IPS-15b (cell line): ENCODE results near the gene RIBC2.
"Not testable (repeated sequence)": the region's sequence is repeated elsewhere in the genome, so short reads cannot be mapped to it uniquely, and the experiment has no call there.

Source experiments
- H3K27me3 ChIP-seq: one replicate; pipeline ENCODE4 v1.6.1; 2013; ENCODE audit warnings: low read length; ENCODE audit not compliant: control insufficient read depth, insufficient read depth
- H3K36me3 ChIP-seq: one replicate; pipeline ENCODE4 v1.6.1; 2013; ENCODE audit warnings: low read length; ENCODE audit not compliant: control insufficient read depth, insufficient read depth
- H3K4me1 ChIP-seq: one replicate; pipeline ENCODE4 v1.6.1; 2013; ENCODE audit warnings: mild to moderate bottlenecking, low read length; ENCODE audit not compliant: control insufficient read depth, insufficient read depth
- H3K4me3 ChIP-seq: one replicate; pipeline ENCODE4 v1.5.1; 2013; ENCODE audit warnings: low read depth, low read length
- H3K9ac ChIP-seq: one replicate; pipeline ENCODE4 v1.6.1; 2013; ENCODE audit warnings: low read depth, mild to moderate bottlenecking, low read length
- H3K9me3 ChIP-seq: one replicate; pipeline ENCODE4 v1.6.1; 2013; ENCODE audit warnings: mild to moderate bottlenecking, low read length; ENCODE audit not compliant: control insufficient read depth, insufficient read depth

Gene RIBC2

DNA sequence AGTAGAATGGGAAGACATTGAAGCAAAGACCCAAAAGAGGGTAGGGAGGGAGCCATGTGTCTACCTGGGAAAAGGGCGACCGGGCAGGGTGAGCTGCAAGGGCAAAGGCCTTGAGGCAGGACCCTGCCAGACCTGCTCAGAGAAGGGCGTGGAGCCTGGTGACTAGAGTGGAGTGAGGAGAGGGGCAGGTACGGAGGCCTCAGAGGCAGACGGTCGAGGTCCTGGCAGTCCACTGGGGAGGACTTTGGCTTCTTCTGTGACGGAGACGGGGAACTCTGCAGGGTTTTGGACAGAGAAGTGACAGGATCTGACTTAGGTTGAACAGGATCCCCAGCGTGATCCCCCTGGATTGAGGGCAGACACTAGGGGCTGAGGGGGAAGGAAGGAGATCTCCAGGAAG, 12.9 kb downstream of the RIBC2 start:
- H3K27me3 ChIP-seq, result no peaks in the 10 kb centered on the region
- H3K9ac ChIP-seq, result no peak overlapping the region
- no peaks in the 10 kb centered on the region for H3K36me3 ChIP-seq
- no peak overlapping the region for H3K4me3 ChIP-seq
- no peaks in the 10 kb centered on the region for H3K4me1 ChIP-seq
- no peaks in the 10 kb centered on the region for H3K9me3 ChIP-seq

DNA sequence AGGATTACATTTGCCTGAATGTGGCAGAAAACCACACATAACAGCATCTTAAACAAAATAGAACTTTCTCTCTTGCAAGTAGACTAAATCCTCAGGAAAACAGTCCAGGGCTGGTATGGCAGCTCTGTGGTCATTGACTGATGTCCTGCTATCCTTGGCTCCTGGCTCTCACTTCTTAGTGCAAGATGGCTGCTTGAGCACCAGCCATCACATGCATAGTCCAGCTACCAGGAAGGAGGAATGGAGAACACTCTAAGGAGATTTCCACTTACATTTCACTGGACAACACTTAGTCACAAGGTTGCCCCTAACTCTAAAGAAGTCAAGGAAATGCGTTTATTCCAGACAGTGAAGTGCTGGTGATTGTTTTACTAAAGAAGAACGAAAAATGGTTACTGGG, 13.6 kb downstream of the RIBC2 start:
- Histone ChIP-seq H3K9me3 (no peaks in the 10 kb centered on the region), H3K4me3 (no peak overlapping the region), H3K9ac (no peak overlapping the region), H3K36me3 (no peaks in the 10 kb centered on the region), H3K27me3 (no peaks in the 10 kb centered on the region), H3K4me1 (no peaks in the 10 kb centered on the region)

DNA sequence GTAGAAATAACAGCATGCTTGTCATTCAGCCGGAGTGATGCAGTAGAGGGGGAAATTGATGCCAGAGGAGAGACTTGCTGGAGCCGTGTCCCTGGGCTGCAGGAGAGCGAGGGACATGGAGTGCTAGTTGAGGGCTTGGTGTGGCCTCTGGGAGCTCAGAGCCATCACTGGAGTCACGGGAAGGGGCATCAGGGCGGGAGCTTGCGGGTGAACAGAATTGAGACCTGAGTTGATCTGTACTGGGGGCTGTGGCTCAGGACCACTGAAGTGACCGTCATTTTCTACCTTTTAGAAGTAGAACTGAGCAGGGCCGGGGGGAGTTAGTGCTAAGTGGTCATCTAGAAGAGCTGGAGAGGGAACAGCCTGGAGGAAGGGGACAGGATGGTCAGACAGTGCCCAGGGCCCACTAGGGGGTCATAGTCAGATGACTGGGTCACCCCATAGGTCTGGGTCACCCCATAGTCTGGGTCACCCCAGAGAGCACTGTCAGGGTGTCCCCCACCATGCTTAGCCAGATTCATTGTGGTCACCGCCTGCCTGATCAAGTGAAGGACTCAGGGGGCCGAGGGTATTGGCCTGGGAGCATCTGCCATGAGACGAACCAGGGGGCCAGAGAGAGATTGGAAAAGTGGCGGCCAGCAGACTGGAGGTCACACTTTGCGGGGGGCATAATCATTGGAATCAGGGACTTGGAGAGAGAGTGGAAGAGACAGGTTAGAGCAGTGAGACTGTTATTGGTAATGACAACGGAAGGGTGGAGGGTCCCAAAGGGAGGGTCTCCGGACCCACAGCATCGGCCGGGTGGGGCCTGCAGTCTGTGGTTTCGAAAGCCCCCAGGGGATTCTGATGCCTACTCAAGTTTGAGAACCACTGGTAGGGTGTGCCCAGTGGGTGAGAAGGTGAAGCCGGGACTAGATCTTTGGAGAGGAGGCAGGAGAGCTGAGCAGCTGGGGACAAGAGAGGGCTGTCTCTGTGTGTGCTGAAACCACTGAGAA, 15.2 kb downstream of the RIBC2 start:
- Histone ChIP-seq H3K9ac (no peak overlapping the region), H3K36me3 (no peaks in the 10 kb centered on the region), H3K27me3 (no peaks in the 10 kb centered on the region), H3K9me3 (no peaks in the 10 kb centered on the region), H3K4me1 (no peaks in the 10 kb centered on the region), H3K4me3 (no peak overlapping the region)

DNA sequence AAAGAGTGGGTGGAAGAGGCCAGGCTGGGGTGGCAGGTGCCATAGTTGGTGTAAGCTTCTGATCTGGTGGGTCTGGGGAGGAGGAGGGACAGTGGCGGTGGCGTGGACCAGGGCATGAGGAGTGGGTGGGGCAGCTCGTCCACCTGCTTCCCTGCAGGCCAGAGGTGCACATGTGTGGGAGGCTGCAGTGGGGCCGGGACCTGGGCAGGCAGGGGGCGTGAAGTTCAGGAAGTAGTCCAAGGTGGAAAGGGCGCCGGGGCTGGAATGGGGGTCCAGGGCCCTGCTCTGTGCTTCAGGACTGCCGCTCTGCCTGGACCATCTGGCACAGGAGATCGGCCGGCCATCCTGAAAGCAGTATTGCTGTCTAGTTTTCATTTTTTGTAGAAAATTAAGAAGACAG, 15.9 kb downstream of the RIBC2 start:
- Histone ChIP-seq H3K36me3 (no peaks in the 10 kb centered on the region), H3K4me1 (no peaks in the 10 kb centered on the region), H3K9me3 (no peaks in the 10 kb centered on the region), H3K4me3 (no peak overlapping the region), H3K9ac (no peak overlapping the region), H3K27me3 (no peaks in the 10 kb centered on the region)

DNA sequence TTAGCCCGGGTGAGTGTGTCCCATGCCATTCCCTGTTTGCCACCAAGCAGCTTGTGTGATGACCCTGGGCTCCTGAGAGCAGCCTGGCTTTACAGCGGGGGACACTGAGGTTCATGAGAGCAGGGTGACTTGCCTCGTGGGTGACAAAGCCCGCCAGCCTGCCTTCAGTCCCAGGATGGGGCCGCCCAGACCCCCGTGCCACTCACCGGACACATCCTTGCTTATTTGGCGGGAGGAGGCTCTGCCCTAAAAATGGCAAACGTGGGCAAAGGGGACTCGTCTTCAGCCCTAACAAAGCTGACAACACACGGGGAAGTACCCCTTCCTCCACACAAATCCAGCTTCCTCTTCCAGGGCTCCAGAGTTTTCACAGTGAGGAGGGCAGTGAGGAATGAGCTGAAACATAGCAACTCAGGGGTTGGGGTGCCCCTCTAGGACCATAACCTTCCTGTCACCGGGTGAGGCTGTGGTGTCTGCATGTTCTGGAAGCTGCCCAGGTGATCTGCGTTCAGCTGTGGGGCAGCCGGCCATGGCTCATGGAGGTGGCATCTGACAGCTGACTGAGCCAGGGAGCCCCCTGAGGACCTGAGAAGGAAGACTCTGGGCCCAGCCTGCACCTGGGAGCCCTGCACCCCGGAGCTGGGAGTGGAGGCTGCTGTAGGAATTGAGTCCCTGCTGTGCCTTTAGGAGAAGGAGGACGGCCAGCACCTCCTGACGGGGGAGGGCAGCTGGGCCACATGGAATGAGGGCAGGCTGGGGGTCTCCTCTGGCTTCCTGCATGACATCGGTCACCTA, 16.7 kb downstream of the RIBC2 start:
- Histone ChIP-seq H3K36me3 (no peaks in the 10 kb centered on the region), H3K4me1 (no peaks in the 10 kb centered on the region), H3K4me3 (no peak overlapping the region), H3K9me3 (no peaks in the 10 kb centered on the region), H3K9ac (no peak overlapping the region), H3K27me3 (peaks cover 3% of the 10 kb centered on the region)

DNA sequence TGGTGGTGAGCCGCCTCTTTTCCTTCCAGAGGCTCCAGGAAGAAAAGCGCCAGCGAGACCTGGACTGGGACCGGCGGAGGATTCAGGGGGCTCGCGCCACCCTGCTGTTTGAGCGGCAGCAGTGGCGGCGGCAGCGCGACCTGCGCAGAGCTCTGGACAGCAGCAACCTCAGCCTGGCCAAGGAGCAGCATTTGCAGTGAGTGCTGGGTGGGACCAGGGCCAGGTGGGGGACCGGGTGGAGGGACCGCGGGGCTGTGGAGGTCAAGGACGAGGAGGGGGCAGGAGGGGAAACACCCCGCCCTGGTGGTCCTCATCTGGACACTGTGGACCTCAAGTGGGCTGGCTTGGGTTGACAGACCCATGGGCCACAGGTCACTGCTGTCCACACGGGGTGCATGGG, 17.4 kb downstream of the RIBC2 start:
- Histone ChIP-seq H3K36me3 (no peaks in the 10 kb centered on the region), H3K9me3 (no peaks in the 10 kb centered on the region), H3K4me1 (peaks cover 2% of the 10 kb centered on the region), H3K27me3 (peaks cover 3% of the 10 kb centered on the region), H3K9ac (no peak overlapping the region), H3K4me3 (no peak overlapping the region)

DNA sequence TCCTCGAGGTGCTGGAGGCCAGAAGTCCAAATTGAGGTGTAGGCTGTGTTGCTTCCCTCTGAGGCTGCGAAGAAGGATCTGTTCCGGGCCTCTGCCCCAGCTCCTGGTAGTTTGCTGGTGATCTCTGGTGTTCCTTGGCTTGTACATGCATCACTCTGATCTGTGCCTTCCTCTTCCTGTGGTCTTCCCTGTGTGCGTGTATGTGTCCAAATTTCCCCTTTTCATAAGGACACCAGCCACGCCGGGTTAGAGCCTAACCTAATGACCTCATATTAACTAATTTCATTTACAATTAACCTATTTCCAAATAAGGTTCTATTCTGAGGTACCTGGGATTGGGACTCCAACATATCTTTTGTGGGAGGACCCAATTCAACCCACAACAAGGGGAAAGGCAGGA, 21.5 kb downstream of the RIBC2 start:
- H3K27me3 ChIP-seq, result peaks cover 5% of the 10 kb centered on the region
- no peaks in the 10 kb centered on the region for H3K36me3 ChIP-seq
- peaks cover 2% of the 10 kb centered on the region for H3K4me1 ChIP-seq
- H3K9ac ChIP-seq, result no peak overlapping the region
- H3K4me3 ChIP-seq, result no peak overlapping the region
- H3K9me3 ChIP-seq, result no peaks in the 10 kb centered on the region

DNA sequence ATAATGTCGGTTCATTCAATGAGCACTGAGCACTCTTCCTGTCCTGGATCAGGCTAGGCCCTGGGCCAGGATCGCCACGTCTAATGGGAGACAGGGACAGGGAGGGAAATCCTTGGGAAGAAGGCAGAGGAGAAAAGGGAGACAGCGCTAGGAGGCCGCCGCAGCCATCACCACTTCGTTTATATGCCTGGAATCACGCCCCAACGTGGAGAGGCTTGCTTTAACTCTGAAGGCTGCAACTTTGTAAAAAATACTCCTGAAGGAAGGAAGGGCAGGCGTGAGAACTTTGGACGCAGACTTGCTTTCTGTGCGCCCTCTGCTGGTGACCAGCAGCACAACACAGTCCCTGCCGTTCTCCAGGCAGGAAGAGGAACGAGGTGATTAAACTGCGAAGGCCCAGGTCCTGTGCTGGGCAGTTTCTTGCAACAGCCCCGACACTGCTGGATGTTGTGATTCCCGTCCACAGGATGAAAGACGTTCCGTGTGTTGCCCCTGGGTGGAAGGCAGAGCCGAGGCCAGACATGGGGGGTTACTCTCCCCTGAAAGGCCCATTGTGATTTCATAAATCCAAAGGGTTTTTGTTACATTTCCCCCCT, 22.1 kb downstream of the RIBC2 start:
- H3K9me3 ChIP-seq, result no peaks in the 10 kb centered on the region
- no peak overlapping the region for H3K9ac ChIP-seq
- H3K36me3 ChIP-seq, result no peaks in the 10 kb centered on the region
- H3K4me3 ChIP-seq, result no peak overlapping the region
- H3K4me1 ChIP-seq, result peaks cover 2% of the 10 kb centered on the region
- H3K27me3 ChIP-seq, result peaks cover 5% of the 10 kb centered on the region

DNA sequence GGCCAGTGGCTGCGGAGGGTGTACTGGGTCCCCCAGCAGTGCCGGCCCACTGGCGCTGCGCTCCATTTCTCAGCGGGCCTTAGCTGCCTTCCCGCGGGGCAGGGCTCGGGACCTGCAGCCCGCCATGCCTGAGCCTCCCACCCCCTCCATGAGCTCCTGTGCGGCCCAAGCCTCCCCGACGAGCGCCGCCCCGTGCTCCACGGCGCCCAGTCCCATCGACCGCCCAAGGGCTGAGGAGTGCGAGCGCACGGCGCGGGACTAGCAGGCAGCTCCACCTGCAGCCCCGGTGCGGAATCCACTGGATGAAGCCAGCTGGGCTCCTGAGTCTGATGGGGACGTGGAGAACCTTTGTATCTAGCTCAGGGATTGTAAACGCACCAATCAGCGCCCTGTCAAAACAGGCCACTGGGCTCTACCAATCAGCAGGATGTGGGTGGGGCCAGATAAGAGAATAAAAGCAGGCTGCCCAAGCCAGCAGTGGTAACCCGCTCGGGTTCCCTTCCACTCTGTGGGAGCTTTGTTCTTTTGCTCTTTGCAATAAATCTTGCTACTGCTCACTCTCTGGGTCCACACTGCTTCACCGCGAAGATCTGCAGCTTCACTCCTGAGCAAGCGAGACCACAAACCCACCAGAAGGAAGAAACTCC, 23.5 kb downstream of the RIBC2 start:
- not testable (repeated sequence) for H3K9me3 ChIP-seq, H3K27me3 ChIP-seq, H3K9ac ChIP-seq, H3K4me3 ChIP-seq, H3K4me1 ChIP-seq, H3K36me3 ChIP-seq

DNA sequence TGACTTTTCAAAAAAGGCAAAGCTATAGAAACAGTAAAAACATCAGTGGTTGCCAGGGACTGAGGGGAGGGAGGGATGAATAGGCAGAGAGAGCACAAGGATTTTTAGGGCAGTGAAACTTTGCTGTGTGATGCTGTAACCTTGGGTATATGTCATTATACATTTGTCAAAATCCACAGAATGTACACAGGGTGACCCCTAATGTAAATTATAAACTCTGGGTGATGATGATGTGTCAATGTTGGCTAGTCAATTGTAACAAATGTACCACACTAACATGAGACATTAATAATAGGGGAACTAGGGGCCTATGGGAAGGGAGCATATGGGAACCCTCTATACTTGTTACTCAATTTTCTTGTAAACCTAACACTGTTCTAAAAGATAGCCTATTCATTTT, 24.8 kb downstream of the RIBC2 start:
- H3K9ac ChIP-seq, result no peak overlapping the region
- peaks cover 2% of the 10 kb centered on the region for H3K4me1 ChIP-seq
- H3K4me3 ChIP-seq, result no peak overlapping the region
- H3K27me3 ChIP-seq, result peaks cover 5% of the 10 kb centered on the region
- H3K36me3 ChIP-seq, result no peaks in the 10 kb centered on the region
- H3K9me3 ChIP-seq, result no peaks in the 10 kb centered on the region

DNA sequence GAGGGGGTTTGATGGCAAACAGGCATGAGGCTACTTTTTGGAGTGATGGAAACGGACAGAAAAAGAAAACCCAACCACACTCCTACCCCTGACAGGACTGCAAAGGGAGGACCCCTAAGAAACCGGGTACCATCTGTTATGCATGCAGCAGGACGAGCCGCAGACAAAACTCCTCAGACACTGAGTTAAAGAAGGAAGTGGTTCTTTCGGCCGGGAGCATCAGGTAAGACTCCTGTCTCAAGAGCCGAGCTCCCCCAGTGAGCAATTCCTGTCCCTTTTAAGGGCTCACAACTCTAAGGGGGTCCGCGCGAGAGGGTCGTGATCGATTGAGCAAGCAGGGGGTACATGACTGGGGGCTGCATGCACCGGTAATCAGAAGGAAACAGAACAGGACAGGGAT, 27.2 kb downstream of the RIBC2 start:
- H3K36me3 ChIP-seq, H3K4me1 ChIP-seq, H3K9me3 ChIP-seq, H3K9ac ChIP-seq, H3K4me3 ChIP-seq, H3K27me3 ChIP-seq: not testable (repeated sequence)
